ENCODE data around the gene CDKN2B-AS1.

CDKN2B-AS1 gene

DNA sequence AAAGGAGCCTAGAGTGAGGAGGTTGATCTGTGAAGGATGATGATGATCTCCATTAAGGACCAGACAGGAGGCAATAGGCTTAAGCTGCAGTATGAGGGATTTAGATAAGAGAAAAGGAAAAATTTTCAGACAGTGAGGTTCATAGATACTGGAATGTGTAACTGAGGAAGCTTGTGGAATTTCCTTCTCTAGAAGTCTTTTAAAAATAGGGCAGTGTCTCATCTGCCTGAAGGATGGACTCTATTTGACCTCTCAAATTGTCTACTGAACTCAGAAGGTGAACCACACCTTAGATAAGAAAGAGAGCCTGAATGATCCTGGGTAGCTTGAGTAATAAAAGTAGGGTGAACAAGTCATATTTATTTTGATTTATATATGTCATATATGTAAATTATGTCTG lies 162.7 kb downstream of the CDKN2B-AS1 start:
- no peak for DNase-seq (ENCODE audit: low read depth)

DNA sequence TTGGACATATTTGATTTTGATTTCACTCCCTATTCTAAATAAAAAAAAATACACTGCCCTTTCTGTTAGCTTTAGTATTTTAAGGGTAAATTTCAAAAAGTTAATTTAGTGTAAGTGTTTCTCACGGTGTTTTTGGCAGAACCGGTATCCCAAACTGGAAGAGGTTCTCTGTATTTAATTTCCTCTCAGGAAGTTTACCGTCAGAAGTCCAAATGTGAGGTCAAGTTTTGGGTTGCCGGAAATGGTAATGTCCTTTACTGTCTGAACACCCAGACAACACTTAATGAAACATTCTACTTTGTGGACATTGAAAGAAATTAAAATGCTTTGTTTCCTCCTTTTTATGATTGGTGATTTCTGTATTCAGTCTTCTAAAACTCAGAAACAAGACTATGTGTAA lies 163.2 kb downstream of the CDKN2B-AS1 start:
- no peak for DNase-seq (ENCODE audit: low read depth)

DNA sequence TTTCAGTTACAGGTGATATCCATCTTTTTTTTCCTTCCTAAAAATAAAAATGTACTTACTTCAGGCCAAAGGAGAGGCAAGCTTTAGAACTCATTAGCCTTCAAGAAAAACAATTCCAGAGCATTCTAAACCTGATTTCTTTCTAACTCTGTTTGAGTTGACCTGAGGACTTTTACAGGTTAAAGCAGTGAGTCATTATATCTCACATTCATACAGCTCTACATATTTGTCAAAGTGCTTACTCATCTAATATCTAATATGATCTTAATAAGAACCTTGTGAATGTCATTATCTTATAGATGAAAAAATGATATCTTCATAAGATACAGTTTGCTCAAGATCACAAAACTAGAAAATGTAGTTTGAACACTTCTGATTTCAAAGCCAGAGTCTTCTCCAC lies 163.7 kb downstream of the CDKN2B-AS1 start:
- DNase-seq (ENCODE audit: low read depth) = no peak

DNA sequence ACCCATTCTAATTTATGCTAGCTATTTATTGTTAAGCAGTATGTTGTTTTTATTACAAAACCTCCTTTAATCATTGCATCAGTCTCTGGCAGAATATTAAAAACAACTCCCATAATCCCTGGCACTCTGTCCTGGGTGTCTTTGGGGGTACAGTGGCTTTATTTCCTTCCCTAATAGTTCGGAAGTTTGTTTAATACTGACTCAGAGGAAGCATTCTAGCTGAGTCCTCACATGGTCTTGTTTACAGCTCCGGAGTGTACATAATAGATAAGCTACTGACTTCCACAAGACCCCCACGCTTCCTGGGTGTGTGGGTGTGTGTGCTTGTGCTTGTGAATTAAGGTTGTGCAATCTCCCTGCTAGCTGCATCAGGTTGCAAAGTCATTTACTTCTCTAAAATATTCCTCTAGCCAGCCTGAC lies 164.3 kb downstream of the CDKN2B-AS1 start:
- no peak for DNase-seq (ENCODE audit: low read depth)

DNA sequence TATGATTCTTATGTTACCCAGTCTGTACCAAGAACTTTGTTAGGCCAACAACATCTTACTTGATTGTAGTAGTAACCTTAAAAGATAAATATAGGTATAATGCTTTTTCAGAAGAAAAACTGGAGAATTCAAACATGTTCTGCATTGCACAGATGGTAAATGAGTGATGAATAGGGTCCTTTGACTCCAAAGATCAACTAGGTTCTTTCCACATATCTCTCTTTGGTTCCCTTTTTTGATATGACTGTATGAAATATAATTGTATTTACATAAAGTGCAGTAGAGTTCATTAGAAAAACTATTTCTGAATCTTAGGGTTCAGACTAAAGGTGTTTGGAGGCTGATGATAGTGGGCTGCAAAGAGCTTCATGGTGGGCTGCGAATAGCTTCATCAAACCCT lies 165.0 kb downstream of the CDKN2B-AS1 start:
- DNase-seq (ENCODE audit: low read depth) = no peak

DNA sequence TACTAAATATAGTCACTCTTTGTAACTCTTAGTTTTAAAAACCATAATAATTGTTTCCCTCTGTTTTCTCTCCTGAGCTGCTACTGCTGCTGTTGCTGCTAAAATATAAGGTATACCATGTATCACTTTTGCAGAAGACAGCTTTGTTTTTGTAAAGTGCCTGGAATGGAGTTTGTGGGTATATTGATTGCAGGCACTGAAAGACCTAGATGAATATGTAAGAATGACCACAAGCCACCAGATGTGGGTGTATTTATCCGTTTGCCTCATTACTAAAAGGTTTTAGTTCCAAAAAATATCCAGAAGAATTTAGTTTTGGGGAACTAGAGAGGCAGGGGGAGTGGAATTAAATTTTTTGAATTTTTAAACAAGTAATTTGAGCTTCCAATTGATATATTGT lies 165.6 kb downstream of the CDKN2B-AS1 start:
- no peak for DNase-seq (ENCODE audit: low read depth)

DNA sequence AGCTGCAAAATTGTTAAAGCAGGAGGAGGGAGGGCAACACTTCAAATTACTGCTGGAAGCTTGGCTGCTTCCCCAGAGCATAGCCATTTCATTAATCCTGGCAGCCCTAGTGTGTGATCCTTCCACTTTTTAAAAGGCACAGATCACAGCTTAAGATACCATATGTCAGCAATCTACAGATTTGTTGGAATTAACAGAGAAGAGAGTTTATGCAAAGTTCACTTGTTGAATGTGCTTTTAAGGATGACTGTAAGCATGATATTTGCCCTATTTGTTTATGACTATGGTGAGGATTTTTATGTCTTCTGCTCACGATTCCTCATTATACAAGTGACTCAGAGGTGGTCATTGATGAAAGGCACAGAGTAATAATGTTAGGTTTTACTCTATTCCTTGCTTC lies 170.6 kb downstream of the CDKN2B-AS1 start:
- DNase-seq (ENCODE audit: low read depth) = no peak

DNA sequence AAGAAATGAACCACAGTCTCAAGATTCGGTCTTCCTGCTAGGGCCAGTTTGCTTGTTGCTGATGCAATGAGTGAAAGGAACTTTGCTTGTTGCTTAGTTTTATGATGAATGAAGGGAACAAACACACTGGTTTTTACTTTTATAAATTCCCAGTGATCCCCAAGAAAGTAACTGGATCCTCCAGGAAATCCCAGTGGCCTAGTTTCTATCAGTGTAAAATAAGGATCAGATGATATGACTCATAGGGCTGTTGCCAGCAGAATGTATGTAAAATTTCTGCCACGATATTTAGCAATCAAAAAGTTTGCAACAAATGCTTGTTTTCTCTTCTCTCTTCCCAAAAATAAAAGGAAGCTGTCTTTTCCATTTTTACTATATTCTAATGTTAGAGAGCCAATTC lies 174.7 kb downstream of the CDKN2B-AS1 start:
- no peak for DNase-seq (ENCODE audit: low read depth)

DNA sequence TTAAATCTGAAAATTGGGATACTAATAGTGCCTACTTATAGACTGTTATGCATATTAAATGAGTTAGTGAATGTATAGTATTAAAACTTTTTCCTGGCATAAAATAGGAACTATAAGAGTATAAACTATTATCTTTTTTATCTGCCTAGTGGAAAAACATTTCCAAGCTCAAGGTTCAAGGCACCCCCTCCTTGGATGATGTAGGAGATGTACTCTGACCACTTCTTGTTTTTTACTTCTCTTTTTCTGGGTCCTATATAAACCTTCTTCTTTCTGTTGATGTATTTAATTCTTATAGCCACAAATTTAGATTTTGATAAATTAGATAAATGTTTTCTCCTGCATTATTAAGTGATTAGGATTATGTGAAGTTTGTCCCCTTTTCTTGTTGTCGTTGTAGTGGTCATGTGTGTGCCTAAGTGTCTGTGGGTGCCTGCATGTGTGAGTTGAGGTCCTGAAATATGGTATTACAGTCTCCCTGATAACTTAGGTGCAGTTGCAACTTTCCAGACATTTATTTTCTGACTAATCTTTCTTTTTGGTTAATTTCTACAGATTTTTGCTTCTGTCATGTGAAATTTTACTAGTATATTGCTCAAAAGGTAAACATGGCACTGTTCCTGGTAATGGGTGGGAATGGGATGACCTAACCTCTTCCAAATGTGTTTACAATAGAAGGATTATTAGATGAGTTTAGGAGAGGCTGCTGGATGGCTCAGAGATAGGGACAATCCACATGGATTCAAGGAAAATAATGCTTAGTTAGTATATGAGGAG lies 175.3 kb downstream of the CDKN2B-AS1 start:
- DNase-seq (ENCODE audit: low read depth) = no peak
